ENCODE measurements around the gene GGCT.
"Not testable (repeated sequence)": the region's sequence is repeated elsewhere in the genome, so short reads cannot be mapped to it uniquely, and the experiment has no call there.

GGCT gene

DNA sequence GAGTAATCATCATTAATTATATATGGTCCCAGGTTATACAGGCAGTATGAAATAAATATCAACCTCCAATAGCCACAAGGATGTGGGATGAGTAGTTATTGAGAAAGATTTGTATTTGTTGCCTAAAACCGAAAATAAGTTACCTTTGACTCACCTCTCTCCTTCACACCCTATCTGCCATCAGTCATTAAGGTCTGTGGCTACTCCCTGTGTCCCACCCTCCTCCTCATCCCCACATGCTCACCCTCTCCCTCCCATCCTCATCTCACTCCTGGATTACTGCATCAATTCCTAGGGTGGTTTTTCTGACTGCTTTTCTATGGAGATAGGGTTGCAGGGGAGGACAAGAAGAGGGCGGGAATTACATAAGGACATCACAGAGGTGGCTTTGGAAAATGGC is 9.1 kb upstream of the GGCT start:
- DNase-seq (ENCODE audit: low read depth): no peak
- TF ChIP-seq, protein P1, sequence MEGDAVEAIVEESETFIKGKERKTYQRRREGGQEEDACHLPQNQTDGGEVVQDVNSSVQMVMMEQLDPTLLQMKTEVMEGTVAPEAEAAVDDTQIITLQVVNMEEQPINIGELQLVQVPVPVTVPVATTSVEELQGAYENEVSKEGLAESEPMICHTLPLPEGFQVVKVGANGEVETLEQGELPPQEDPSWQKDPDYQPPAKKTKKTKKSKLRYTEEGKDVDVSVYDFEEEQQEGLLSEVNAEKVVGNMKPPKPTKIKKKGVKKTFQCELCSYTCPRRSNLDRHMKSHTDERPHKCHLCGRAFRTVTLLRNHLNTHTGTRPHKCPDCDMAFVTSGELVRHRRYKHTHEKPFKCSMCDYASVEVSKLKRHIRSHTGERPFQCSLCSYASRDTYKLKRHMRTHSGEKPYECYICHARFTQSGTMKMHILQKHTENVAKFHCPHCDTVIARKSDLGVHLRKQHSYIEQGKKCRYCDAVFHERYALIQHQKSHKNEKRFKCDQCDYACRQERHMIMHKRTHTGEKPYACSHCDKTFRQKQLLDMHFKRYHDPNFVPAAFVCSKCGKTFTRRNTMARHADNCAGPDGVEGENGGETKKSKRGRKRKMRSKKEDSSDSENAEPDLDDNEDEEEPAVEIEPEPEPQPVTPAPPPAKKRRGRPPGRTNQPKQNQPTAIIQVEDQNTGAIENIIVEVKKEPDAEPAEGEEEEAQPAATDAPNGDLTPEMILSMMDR (IDR thresholded peaks at IDR 0.05; ENCODE audit: low read depth, low read length): no peak
- TF ChIP-seq, protein P2, sequence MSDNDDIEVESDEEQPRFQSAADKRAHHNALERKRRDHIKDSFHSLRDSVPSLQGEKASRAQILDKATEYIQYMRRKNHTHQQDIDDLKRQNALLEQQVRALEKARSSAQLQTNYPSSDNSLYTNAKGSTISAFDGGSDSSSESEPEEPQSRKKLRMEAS (IDR thresholded peaks at IDR 0.05; ENCODE audit: low read depth, low read length): no peak
- TF ChIP-seq MYC (IDR thresholded peaks at IDR 0.05; ENCODE audit: low read depth, low read length): no peak
- TF ChIP-seq POLR2A (IDR thresholded peaks at IDR 0.05; ENCODE audit: extremely low read depth, insufficient read length): no peak
- H3K4me3 ChIP-seq (ENCODE audit: low read depth, low read length): no peak overlapping the region

DNA sequence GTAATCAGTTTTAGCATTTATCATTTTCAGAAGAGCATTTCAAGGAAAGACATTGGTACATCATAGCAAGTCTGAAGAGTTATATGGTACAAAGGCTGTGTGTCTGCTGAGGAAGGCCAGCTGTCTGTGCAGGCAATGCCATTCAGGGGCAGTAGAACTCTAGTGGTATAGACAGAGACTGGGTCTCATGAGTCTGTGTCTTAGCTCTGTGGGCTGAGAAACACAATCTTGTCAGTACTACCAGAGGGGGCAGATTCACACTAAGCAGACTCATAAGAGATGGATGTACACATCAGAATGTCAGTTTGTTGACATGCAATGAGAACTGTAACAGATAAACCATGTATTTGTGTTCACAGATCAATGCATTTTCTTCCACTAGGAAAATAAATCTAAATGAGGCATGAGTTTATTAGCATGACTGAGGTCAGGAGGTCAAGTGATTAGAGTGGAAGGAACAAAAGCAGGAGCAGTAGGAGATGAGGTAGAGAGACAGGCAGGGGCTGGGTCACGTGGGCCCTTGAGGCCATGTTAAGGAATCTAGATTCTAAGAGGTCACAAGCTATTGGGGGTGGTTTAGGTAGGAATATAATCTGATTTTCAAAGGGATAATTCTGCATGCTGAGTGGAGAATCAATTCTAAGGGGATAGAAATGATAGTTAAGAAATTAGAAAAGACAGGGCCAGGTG is 7.5 kb upstream of the GGCT start:
- DNase-seq (ENCODE audit: low read depth): no peak
- TF ChIP-seq, protein P2 (IDR thresholded peaks at IDR 0.05; ENCODE audit: low read depth, low read length): no peak
- TF ChIP-seq POLR2A (IDR thresholded peaks at IDR 0.05; ENCODE audit: extremely low read depth, insufficient read length) (no peak), MYC (IDR thresholded peaks at IDR 0.05; ENCODE audit: low read depth, low read length) (no peak)
- TF ChIP-seq, protein P1 (IDR thresholded peaks at IDR 0.05; ENCODE audit: low read depth, low read length): no peak
- no peak overlapping the region for H3K4me3 ChIP-seq (ENCODE audit: low read depth, low read length)

DNA sequence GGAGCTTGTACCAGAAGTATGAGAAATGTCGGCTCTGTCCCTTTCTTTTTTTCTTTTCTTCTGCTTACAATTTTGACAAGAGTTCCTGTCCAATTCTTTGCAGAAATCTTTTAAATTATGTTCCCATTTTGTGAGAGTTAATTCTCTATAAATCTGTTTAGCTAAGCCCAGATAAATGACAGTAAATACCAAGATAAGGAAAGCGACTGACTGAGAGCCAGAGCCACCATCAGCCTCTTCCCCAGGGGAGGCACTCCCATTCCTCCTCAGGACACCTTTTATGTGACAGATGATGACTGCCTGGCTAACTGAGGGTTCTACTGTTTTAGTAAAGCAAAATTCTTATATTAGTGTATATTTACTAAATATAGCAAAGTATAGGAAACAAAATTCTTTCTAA is 6.9 kb upstream of the GGCT start:
- TF ChIP-seq POLR2A (IDR thresholded peaks at IDR 0.05; ENCODE audit: extremely low read depth, insufficient read length) (no peak), MYC (IDR thresholded peaks at IDR 0.05; ENCODE audit: low read depth, low read length) (no peak)
- TF ChIP-seq, protein P1 (IDR thresholded peaks at IDR 0.05; ENCODE audit: low read depth, low read length): no peak
- TF ChIP-seq, protein P2 (IDR thresholded peaks at IDR 0.05; ENCODE audit: low read depth, low read length): no peak
- H3K4me3 ChIP-seq (ENCODE audit: low read depth, low read length): no peak overlapping the region
- no peak for DNase-seq (ENCODE audit: low read depth)

DNA sequence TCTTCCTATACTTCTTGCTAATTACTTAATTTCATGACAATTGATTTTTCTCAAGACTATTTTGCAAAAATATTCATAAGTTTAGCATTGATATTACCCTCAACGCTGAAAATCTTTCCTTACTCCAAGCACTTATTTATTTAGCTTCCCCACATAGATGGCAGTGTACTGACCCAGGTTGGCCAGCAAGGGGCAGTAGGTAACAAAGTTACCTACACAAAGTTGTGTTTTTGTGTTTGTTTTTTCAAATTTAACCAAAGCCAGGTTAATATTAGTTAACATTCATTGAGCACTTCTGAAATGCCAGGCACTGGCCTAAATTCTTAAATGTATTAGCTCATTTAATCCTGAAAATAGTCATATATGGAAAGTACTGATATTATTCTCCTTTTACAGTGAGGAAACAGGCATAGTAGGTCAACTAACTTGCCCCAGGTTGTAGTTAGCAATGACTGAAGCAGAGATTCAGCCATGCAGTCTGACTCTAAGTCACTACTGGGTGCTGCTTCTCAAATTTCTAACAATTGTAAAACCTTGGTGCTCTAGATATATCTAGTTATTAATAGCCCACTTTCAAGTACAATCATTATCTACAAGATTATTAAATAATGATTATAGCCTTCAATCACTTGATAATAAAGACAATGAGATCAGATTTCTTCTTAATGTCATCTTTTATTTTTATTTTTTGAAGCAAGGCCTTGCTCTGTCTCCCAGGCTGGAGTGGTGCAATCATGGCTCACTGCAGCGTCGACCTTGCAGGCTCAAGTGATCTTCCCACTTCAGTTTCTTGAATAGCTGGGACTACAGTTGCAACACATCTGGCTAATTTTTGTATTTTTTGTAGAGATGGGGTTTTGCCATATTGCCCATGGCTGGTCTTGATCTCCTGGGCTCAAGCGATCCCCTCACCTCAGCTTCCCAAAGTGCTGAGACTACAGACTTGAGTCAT is 5.8 kb upstream of the GGCT start:
- DNase-seq (ENCODE audit: low read depth): peak; percentile 69
- no peak overlapping the region for H3K4me3 ChIP-seq (ENCODE audit: low read depth, low read length)
- TF ChIP-seq POLR2A (IDR thresholded peaks at IDR 0.05; ENCODE audit: extremely low read depth, insufficient read length): no peak
- no peak for TF ChIP-seq MYC (IDR thresholded peaks at IDR 0.05; ENCODE audit: low read depth, low read length)
- TF ChIP-seq, protein P1 (IDR thresholded peaks at IDR 0.05; ENCODE audit: low read depth, low read length): peak; percentile 94

DNA sequence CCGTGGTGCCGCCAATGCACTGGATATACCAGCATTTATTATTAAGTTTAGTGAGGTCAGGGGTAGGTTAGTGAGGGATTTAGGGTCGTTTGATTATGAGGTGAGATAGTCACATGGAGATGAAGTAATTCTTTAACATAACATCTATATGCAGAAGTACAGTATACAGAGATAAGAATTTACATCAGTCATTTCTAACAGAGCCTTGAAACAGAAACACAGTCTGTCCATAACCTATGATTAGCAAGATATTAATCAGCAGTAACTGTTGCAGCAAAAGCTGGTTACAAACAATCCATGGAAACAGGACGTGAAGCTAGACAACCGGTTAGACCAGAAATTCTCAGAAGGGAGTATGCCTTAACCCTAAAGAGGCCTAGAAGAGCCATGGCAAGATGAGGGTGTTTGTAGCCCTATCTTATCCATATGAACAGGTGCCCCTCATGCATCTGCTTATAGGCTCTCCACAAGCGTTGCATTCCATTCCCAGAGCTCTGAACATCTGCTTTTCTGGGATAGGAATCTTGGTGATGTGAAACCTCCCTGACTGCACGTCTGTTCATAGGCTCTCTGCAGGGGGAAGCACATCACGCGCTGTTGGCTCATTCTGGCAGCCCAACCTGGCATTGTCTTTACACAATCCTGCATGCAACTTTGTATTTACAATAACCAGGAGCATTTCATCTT is 4.7 kb upstream of the GGCT start:
- not testable (repeated sequence) for DNase-seq (ENCODE audit: low read depth)

DNA sequence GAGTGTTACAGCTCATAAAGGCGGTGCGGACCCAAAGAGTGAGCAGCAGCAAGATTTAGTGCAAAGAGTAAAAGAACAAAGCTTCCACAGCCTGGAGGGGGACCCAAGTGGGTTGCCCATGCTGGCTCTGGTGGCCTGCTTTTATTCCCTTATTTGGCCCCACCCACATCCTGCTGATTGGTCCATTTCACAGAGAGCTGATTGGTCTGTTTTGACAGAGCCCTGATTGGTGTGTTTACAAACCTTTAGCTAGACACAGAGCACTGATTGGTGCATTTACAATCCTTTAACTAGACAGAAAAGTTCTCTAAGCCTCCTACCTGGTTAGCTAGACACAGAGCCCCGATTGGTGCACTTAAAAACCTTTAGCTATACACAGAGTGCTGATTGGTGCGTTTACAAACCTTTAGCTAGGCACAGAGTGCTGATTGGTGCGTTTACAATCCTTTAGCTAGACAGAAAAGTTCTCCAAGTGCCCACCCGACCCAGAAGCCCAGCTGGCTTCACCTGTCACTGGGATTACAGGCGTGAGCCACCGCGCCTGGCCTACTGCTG is 2.8 kb upstream of the GGCT start:
- DNase-seq (ENCODE audit: low read depth); H3K4me3 ChIP-seq (ENCODE audit: low read depth, low read length): not testable (repeated sequence)

More for the DNA sequence above, 4.7 kb upstream of the GGCT start:
- H3K4me3 ChIP-seq (ENCODE audit: low read depth, low read length): not testable (repeated sequence)
